HUES48 (cell line): Measurements from ENCODE around the gene RNF166.

Source experiments
- H3K27ac ChIP-seq: one replicate; pipeline ENCODE4 v1.7.0; 2013; ENCODE audit warnings: low read depth, low read length, inconsistent platforms
- H3K27me3 ChIP-seq: 2 replicates; pipeline ENCODE4 v1.6.1; 2013; ENCODE audit warnings: mild to moderate bottlenecking, low read length; ENCODE audit not compliant: control insufficient read depth, insufficient read depth
- H3K36me3 ChIP-seq: 2 replicates; pipeline ENCODE4 v1.6.1; 2013; ENCODE audit warnings: low read length; ENCODE audit not compliant: control insufficient read depth, insufficient read depth
- H3K4me1 ChIP-seq: 2 replicates; pipeline ENCODE4 v1.6.1; 2013; ENCODE audit warnings: mild to moderate bottlenecking, low read length; ENCODE audit not compliant: control insufficient read depth, insufficient read depth
- H3K4me3 ChIP-seq: 2 replicates; pipeline ENCODE4 v1.5.1; 2013; ENCODE audit warnings: mild to moderate bottlenecking, low read depth, low read length
- H3K9ac ChIP-seq: 2 replicates; pipeline ENCODE4 v1.6.1; 2013; ENCODE audit warnings: mild to moderate bottlenecking, low read depth, low read length, moderate library complexity
- H3K9me3 ChIP-seq: 2 replicates; pipeline ENCODE4 v1.6.1; 2013; ENCODE audit warnings: low read length; ENCODE audit not compliant: control insufficient read depth, insufficient read depth

Gene RNF166

GRCh38 chr16:88662843-88663606 lies 43.2 kb downstream of the RNF166 start, which contains the start of gene MVD:
Gene MVD, minus strand, starts transcription at chr16:88663091. Its CDS starts 11 bp downstream, at chr16:88663080.
- no peaks in the 10 kb centered on the region for H3K27me3 ChIP-seq
- peak within 1 kb of the TSS; percentile 96 for H3K4me3 ChIP-seq
- peaks cover 4% of the 10 kb centered on the region; the same call in 1 of the 2 replicates for H3K4me1 ChIP-seq
- peak within 1 kb of the TSS; percentile 85 for H3K27ac ChIP-seq
- peaks cover 11% of the 10 kb centered on the region for H3K36me3 ChIP-seq
- H3K9me3 ChIP-seq, result no peaks in the 10 kb centered on the region
- peak within 1 kb of the TSS; percentile 70; the same call in 1 of the 2 replicates for H3K9ac ChIP-seq

DNA sequence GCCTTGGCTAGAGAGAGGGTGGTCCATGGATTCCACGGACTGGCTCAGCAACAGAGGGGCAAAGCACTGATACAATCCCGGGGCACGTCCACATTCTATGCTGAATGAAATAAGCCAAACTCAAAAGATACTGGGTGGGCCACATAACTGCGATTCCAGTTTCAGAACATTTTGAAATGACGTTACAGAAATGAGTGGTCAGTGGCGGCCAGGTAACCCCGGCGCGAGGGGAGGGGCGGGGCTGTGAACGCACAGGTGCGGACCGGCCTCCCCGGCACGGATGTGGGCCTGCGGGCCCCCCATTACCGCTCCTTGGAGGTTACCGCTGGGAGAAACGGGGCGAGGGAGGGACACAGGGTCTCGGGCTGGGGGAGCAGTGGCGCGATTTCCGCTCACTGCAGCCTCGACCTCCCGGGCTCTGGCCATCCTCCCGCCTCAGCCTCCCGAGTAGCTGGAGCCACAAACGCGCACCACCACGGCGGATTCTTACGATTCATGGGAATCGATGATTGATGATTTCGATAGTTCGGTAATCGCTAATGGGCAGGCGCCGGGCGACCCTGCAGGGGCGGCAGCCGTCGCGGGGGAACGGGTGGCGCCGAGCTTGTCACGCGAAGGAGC lies 43.9 kb downstream of the RNF166 start:
- H3K9me3 ChIP-seq, result no peaks in the 10 kb centered on the region
- peak overlapping the region; percentile 36; the same call in 1 of the 2 replicates for H3K9ac ChIP-seq
- H3K27me3 ChIP-seq, result no peaks in the 10 kb centered on the region
- H3K4me3 ChIP-seq, result peak overlapping the region; percentile 96
- H3K4me1 ChIP-seq, result peaks cover 4% of the 10 kb centered on the region; the same call in 1 of the 2 replicates
- H3K36me3 ChIP-seq, result peaks cover 17% of the 10 kb centered on the region
- H3K27ac ChIP-seq, result peak overlapping the region; percentile 85

GRCh38 chr16:88661468-88661867 lies 44.7 kb downstream of the RNF166 start:
- Histone ChIP-seq H3K36me3 (peaks cover 26% of the 10 kb centered on the region), H3K4me1 (peaks cover 4% of the 10 kb centered on the region; the same call in 1 of the 2 replicates), H3K27me3 (no peaks in the 10 kb centered on the region), H3K27ac (no peak overlapping the region), H3K4me3 (no peak overlapping the region), H3K9me3 (no peaks in the 10 kb centered on the region), H3K9ac (no peak overlapping the region)

DNA sequence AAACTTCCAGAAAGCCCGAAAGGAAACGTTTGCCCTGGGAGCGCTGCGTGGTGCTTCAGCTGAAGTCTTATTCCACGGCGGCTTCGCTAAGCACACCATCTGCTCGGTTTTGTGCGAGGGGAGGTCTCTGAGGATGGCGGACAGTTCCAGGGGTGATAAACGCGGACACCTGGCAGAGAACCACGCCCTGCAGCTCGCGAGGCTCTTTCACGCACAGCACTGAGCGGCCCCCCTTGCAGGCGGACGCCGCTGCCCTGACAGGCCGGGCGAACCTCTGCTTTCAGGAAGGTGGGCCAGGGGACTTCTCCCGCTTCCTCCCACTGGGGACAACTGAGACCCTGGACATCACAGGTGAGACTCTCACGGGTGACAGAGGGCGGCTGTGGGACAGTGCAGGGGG lies 47.0 kb downstream of the RNF166 start:
- H3K4me3 ChIP-seq, result no peak overlapping the region
- peaks cover 4% of the 10 kb centered on the region; the same call in 1 of the 2 replicates for H3K4me1 ChIP-seq
- H3K27ac ChIP-seq, result no peak overlapping the region
- no peaks in the 10 kb centered on the region for H3K27me3 ChIP-seq
- peaks cover 42% of the 10 kb centered on the region for H3K36me3 ChIP-seq
- no peaks in the 10 kb centered on the region for H3K9me3 ChIP-seq
- no peak overlapping the region for H3K9ac ChIP-seq

GRCh38 chr16:88658714-88659113 lies 47.5 kb downstream of the RNF166 start:
- no peak overlapping the region for H3K4me3 ChIP-seq
- no peaks in the 10 kb centered on the region for H3K27me3 ChIP-seq
- H3K4me1 ChIP-seq, result peaks cover 4% of the 10 kb centered on the region; the same call in 1 of the 2 replicates
- H3K27ac ChIP-seq, result no peak overlapping the region
- H3K9ac ChIP-seq, result no peak overlapping the region
- peaks cover 46% of the 10 kb centered on the region for H3K36me3 ChIP-seq
- no peaks in the 10 kb centered on the region for H3K9me3 ChIP-seq

GRCh38 chr16:88657371-88657770 lies 48.8 kb downstream of the RNF166 start:
- Histone ChIP-seq H3K27ac (no peak overlapping the region), H3K9me3 (no peaks in the 10 kb centered on the region), H3K4me1 (peaks cover 4% of the 10 kb centered on the region; the same call in 1 of the 2 replicates), H3K9ac (no peak overlapping the region), H3K27me3 (no peaks in the 10 kb centered on the region), H3K36me3 (peaks cover 57% of the 10 kb centered on the region), H3K4me3 (no peak overlapping the region)

DNA sequence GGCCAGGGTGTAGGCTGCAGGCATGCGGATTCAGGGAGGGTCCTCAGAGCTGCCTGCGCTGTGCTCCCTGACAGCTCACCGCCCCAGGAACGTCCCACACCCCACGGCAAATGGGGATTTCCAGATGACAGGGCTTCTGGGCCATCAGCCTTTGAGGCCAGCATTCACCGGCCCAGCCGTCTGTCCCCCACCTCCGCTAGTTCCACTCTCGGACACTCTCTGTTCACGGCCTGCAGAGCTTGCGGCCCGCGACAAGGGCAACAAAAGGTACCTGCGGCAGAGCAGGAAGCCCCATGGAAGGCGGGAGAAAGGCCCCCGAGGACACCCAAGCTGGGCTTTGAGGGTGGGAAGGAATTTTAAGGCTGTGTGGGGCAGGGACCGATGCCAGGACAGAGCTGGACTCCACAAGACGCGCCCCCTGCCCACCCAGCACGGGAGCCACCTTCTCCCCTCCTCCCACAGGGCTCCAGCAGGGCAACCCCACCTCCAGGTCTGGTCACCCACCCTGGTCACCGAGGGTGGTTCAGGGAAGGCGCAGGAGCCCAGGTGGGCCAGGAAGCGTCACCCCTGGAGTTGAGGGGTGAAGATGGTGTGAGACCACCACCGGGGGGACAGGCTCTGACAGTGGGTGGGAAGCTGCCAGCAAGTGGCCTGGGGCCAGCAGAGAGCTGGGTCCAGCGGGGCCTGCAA lies 49.8 kb downstream of the RNF166 start:
- peaks cover 58% of the 10 kb centered on the region for H3K36me3 ChIP-seq
- H3K4me1 ChIP-seq, result peaks cover 1% of the 10 kb centered on the region
- H3K9me3 ChIP-seq, result no peaks in the 10 kb centered on the region
- no peak overlapping the region for H3K27ac ChIP-seq
- no peaks in the 10 kb centered on the region for H3K27me3 ChIP-seq
- no peak overlapping the region for H3K9ac ChIP-seq
- H3K4me3 ChIP-seq, result no peak overlapping the region

GRCh38 chr16:88655733-88656281 lies 50.4 kb downstream of the RNF166 start:
- H3K9me3 ChIP-seq, result no peaks in the 10 kb centered on the region
- no peak overlapping the region for H3K9ac ChIP-seq
- no peak overlapping the region for H3K27ac ChIP-seq
- no peaks in the 10 kb centered on the region for H3K27me3 ChIP-seq
- peaks cover 6% of the 10 kb centered on the region for H3K4me1 ChIP-seq
- H3K36me3 ChIP-seq, result peaks cover 58% of the 10 kb centered on the region
- no peak overlapping the region for H3K4me3 ChIP-seq

DNA sequence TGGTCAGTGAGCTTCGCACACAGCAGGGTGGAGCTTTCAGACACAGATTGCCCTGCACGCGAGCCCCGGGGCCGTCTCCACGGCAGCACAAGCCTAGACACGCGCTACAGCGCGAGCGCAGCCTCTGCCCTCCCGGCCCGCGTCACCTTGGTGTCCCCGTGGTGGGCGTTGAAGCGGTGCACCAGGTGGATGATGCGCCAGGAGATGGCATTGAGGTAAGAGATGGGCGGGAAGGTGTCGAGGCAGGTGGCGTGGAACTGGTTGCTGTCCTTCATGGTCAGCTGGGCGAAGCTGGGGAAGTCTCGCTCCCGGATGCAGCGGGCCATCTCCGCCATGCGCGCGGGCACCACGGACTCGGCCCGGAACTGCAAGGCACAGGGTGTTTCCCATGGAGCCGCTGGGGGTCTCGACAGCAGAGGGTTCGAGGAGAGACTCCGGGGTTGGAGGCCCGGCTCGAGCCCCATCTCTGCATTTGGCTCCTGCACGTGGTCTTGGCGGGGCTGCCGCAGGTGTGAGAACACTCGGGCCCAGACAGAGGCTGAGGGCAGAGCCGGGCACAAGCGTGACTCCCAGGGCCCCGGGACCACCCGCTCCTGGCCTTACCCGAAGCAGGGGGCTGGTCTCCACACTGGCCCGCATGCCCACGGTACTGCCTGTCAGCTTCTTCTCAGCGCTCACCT lies 51.0 kb downstream of the RNF166 start:
- Histone ChIP-seq H3K4me3 (no peak overlapping the region), H3K36me3 (peaks cover 58% of the 10 kb centered on the region), H3K9me3 (no peaks in the 10 kb centered on the region), H3K4me1 (peaks cover 6% of the 10 kb centered on the region), H3K9ac (no peak overlapping the region), H3K27me3 (no peaks in the 10 kb centered on the region), H3K27ac (no peak overlapping the region)

DNA sequence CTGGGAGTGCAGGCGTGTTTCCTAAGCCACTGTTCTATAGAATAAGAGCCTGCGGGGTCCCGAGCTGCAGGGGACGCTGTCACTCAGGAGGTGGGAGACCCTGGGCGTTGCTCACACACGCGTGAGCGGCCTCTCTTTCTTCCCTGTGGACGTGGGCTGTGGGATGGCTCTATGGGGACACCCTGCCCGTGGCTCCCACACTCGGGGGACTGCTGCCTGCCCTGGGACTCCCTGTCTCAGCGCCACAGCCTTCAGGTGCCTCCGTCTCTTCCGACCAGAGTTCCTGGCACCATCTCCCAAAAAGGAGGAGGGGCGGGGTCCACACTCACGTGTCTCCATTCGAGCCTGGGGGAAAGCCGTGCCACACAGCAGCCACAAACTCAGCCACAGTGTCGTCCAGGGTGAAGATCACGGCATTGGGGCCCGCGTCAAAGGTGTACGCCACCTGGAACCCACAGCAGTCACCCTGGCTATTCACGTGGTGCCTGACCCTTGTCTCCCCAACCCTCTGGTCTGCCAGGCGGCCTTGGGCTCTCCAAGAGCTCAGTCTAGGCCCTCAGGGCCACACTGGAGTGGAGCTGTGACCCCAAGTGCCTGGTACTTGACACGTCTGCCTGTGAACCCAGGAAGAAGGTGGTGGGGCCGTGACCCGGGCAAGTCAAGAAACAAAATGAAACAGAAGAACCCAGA lies 51.7 kb downstream of the RNF166 start:
- Histone ChIP-seq H3K4me1 (peaks cover 6% of the 10 kb centered on the region), H3K9ac (no peak overlapping the region), H3K9me3 (no peaks in the 10 kb centered on the region), H3K36me3 (peaks cover 58% of the 10 kb centered on the region), H3K27ac (no peak overlapping the region), H3K4me3 (no peak overlapping the region), H3K27me3 (no peaks in the 10 kb centered on the region)
